ENCODE data around the gene ZNF423.
A peak's percentile ranks its signal among the peaks of the same experiment; 100 is the strongest.

Gene ZNF423

GRCh38 chr16:49602201-49602975 lies 253.5 kb downstream of the ZNF423 start:
- DNase-seq (ENCODE audit: low read depth, low spot score) = no peak

GRCh38 chr16:49601576-49601975 lies 254.3 kb downstream of the ZNF423 start:
- DNase-seq (ENCODE audit: low read depth, low spot score) = no peak

- DNase-seq (ENCODE audit: low read depth, low spot score) = no peak
Observed at GRCh38 chr16:49600976-49601375, 254.9 kb downstream of the ZNF423 start.

- DNase-seq (ENCODE audit: low read depth, low spot score) = no peak
Observed at GRCh38 chr16:49600536-49600935, 255.4 kb downstream of the ZNF423 start.

- no peak for DNase-seq (ENCODE audit: low read depth, low spot score)
Observed at GRCh38 chr16:49599704-49600103, 256.2 kb downstream of the ZNF423 start.

GRCh38 chr16:49599281-49599680 lies 256.6 kb downstream of the ZNF423 start:
- no peak for DNase-seq (ENCODE audit: low read depth, low spot score)

GRCh38 chr16:49598383-49599170 lies 257.3 kb downstream of the ZNF423 start:
- no peak for DNase-seq (ENCODE audit: low read depth, low spot score)

- DNase-seq (ENCODE audit: low read depth, low spot score) = no peak
Observed at GRCh38 chr16:49597796-49598195, 258.1 kb downstream of the ZNF423 start.

- no peak for DNase-seq (ENCODE audit: low read depth, low spot score)
Observed at GRCh38 chr16:49596648-49597291, 259.1 kb downstream of the ZNF423 start.

- no peak for DNase-seq (ENCODE audit: low read depth, low spot score)
Observed at GRCh38 chr16:49596068-49596467, 259.8 kb downstream of the ZNF423 start.

- no peak for DNase-seq (ENCODE audit: low read depth, low spot score)
Observed at GRCh38 chr16:49594685-49595498, 261.0 kb downstream of the ZNF423 start.

- DNase-seq (ENCODE audit: low read depth, low spot score) = no peak
Observed at GRCh38 chr16:49594153-49594552, 261.8 kb downstream of the ZNF423 start.

- no peak for DNase-seq (ENCODE audit: low read depth, low spot score)
Observed at GRCh38 chr16:49593424-49594040, 262.4 kb downstream of the ZNF423 start.

GRCh38 chr16:49592546-49593423 lies 263.1 kb downstream of the ZNF423 start:
- DNase-seq (ENCODE audit: low read depth, low spot score) = peak; percentile 61

GRCh38 chr16:49590166-49590871 lies 265.6 kb downstream of the ZNF423 start:
- DNase-seq (ENCODE audit: low read depth, low spot score) = no peak

- no peak for DNase-seq (ENCODE audit: low read depth, low spot score)
Observed at GRCh38 chr16:49589544-49590031, 266.3 kb downstream of the ZNF423 start.

GRCh38 chr16:49588729-49589384 lies 267.1 kb downstream of the ZNF423 start:
- DNase-seq (ENCODE audit: low read depth, low spot score) = no peak

GRCh38 chr16:49588026-49588425 lies 267.9 kb downstream of the ZNF423 start:
- no peak for DNase-seq (ENCODE audit: low read depth, low spot score)

GRCh38 chr16:49587511-49587910 lies 268.4 kb downstream of the ZNF423 start:
- DNase-seq (ENCODE audit: low read depth, low spot score) = no peak

Measured in iPS DF 19.7 (cell line).